Thymus (tissue), 14 donors: ENCODE measurements around the gene TUBA3D. TPM values are rescaled to one million over a fixed set of nuclear protein-coding genes. Genes with fewer than 3 reads are reported as not detected.
A peak's percentile ranks its signal among the peaks of the same experiment; 100 is the strongest.
"Not testable (repeated sequence)": the region's sequence is repeated elsewhere in the genome, so short reads cannot be mapped to it uniquely, and the experiment has no call there.

Experiments
- DNase-seq, 9 donors: peaks; one replicate each; pipeline ENCODE4 v3.0.0-alpha.2; 2013; ENCODE audit warnings: low spot score in 9 of 9, low read depth in 6 of 9, missing footprints in 1 of 9
- H3K27ac ChIP-seq, 2 donors: one replicate each; pipeline ENCODE4 v1.5.1; 2013; ENCODE audit warnings: control low read depth in 1 of 2, low read depth in 1 of 2, low read length in 1 of 2, mild to moderate bottlenecking in 1 of 2, moderate library complexity in 1 of 2
- H3K27me3 ChIP-seq, 2 donors: one replicate each; pipeline ENCODE4 v1.5.1; 2013; ENCODE audit warnings: low read length in 1 of 2; ENCODE audit not compliant: control insufficient read depth in 2 of 2, insufficient read depth in 1 of 2
- H3K36me3 ChIP-seq, 2 donors: one replicate each; pipeline ENCODE4 v1.5.1; 2013; ENCODE audit warnings: low read length in 1 of 2, mild to moderate bottlenecking in 1 of 2, moderate library complexity in 1 of 2; ENCODE audit not compliant: control insufficient read depth in 2 of 2, insufficient read depth in 2 of 2
- H3K4me1 ChIP-seq, 2 donors: one replicate each; pipeline ENCODE4 v1.5.1; 2013; ENCODE audit warnings: low read length in 2 of 2; ENCODE audit not compliant: control insufficient read depth in 2 of 2, insufficient read depth in 2 of 2
- H3K4me3 ChIP-seq, 2 donors: one replicate each; pipeline ENCODE4 v1.5.1; 2013; ENCODE audit warnings: low read length in 2 of 2, control low read depth in 1 of 2, mild to moderate bottlenecking in 1 of 2
- H3K9me3 ChIP-seq, 2 donors: one replicate each; pipeline ENCODE4 v1.5.1; 2013; ENCODE audit warnings: low read length in 1 of 2, mild to moderate bottlenecking in 1 of 2; ENCODE audit not compliant: control insufficient read depth in 2 of 2, insufficient read depth in 1 of 2
- WGBS: extraction: QIAGEN DNeasy Blood & Tissue Kit; methylation state at CpG from one replicate; pipeline ENCODE4 v1.1.7; 2013; 5-methylcytosine and 5-hydroxymethylcytosine counted together
- long read RNA-seq, 10 donors: transcript quantifications; one replicate each; lab custom pipeline, GENCODE V29; 2026
- polyA plus RNA-seq: library from polyadenylated mRNA; stranded (reverse); fragments of 200-250 nt; gene quantifications from one replicate; pipeline ENCODE4 v1.2.3, GENCODE V29; 2013
- total RNA-seq: library from RNA; stranded (reverse); fragments of 120-200 nt; gene quantifications from one replicate; pipeline ENCODE4 v1.2.4, GENCODE V29; 2013
- donor health status: healthy.

Gene TUBA3D
- total RNA-seq (0.05 TPM), polyA plus RNA-seq (4.1 TPM)
- long read RNA-seq, donor 1: 0 reads
- long read RNA-seq, donor 2, partial matches to known transcripts: 548 of 571 reads
- long read RNA-seq, donor 2, other reads (novel, unspliced or antisense): 23 of 571 reads
- long read RNA-seq, donor 3: 0 reads
- long read RNA-seq, donor 4: 0 reads
- long read RNA-seq, donor 5, partial matches to known transcripts: 356 of 374 reads
- long read RNA-seq, donor 5, other reads (novel, unspliced or antisense): 18 of 374 reads
- long read RNA-seq, donor 6, partial matches to known transcripts: 28 of 237 reads
- long read RNA-seq, donor 6, other reads (novel, unspliced or antisense): 209 of 237 reads
- long read RNA-seq, donor 7: 0 reads
- long read RNA-seq, donor 8: 0 reads
- long read RNA-seq, donor 9, partial matches to known transcripts: 49 of 135 reads
- long read RNA-seq, donor 9, other reads (novel, unspliced or antisense): 86 of 135 reads
- long read RNA-seq, donor 10: 0 reads

- DNase-seq: no peak
- 94% methylated on average over 27 of the region's 27 CpGs for WGBS
- no peaks in the 10 kb centered on the region for H3K27me3 ChIP-seq
These were observed at the start of gene TUBA3D for GRCh38 chr2:131475831-131476230. Gene TUBA3D (plus strand): TSS chr2:131476119. CDS start chr2:131476200, 81 bp downstream.

GRCh38 chr2:131426727-131427126 is 49.2 kb upstream of the TUBA3D start:
- WGBS: 68% methylated on average over 5 of the region's 5 CpGs
- no peaks in the 10 kb centered on the region for H3K36me3 ChIP-seq
- no peaks in the 10 kb centered on the region for H3K9me3 ChIP-seq
- H3K27me3 ChIP-seq: peaks cover 9 to 55% of the 10 kb centered on the region in 2 donors
- H3K27ac ChIP-seq: peak overlapping the region in 1 of 2 donors; percentile 7
- no peak for DNase-seq
- no peak overlapping the region for H3K4me3 ChIP-seq
- peaks cover 0 to 2% of the 10 kb centered on the region in 2 donors for H3K4me1 ChIP-seq

More at GRCh38 chr2:131475831-131476230, at the start of gene TUBA3D:
- Histone ChIP-seq H3K27ac (no peak within 1 kb of the TSS), H3K4me3 (no peak within 1 kb of the TSS), H3K9me3 (no peaks in the 10 kb centered on the region), H3K36me3 (peaks cover 0 to 5% of the 10 kb centered on the region in 2 donors), H3K4me1 (no peaks in the 10 kb centered on the region)

GRCh38 chr2:131431336-131431735 is 44.6 kb upstream of the TUBA3D start:
- peaks cover 3 to 27% of the 10 kb centered on the region in 2 donors for H3K27me3 ChIP-seq
- H3K36me3 ChIP-seq: no peaks in the 10 kb centered on the region
- no peak overlapping the region for H3K27ac ChIP-seq
- 60% methylated on average over 6 of the region's 6 CpGs for WGBS
- no peak for DNase-seq
- no peak overlapping the region for H3K4me3 ChIP-seq
- H3K9me3 ChIP-seq: no peaks in the 10 kb centered on the region
- H3K4me1 ChIP-seq: no peaks in the 10 kb centered on the region

GRCh38 chr2:131440742-131441468 is 35.0 kb upstream of the TUBA3D start:
- H3K27me3 ChIP-seq, H3K4me3 ChIP-seq, H3K9me3 ChIP-seq, H3K36me3 ChIP-seq, H3K27ac ChIP-seq, H3K4me1 ChIP-seq, DNase-seq: not testable (repeated sequence)
- 71% methylated on average over 7 of the region's 7 CpGs for WGBS

GRCh38 chr2:131444736-131445514 is 31.0 kb upstream of the TUBA3D start:
- not testable (repeated sequence) for H3K4me1 ChIP-seq, H3K4me3 ChIP-seq, H3K27ac ChIP-seq, H3K27me3 ChIP-seq, H3K9me3 ChIP-seq, H3K36me3 ChIP-seq, DNase-seq
- WGBS: 86% methylated on average over 85 of the region's 90 CpGs

GRCh38 chr2:131445515-131445797 is 30.5 kb upstream of the TUBA3D start:
- not testable (repeated sequence) for H3K36me3 ChIP-seq, H3K4me1 ChIP-seq, H3K4me3 ChIP-seq, H3K27ac ChIP-seq, H3K9me3 ChIP-seq, H3K27me3 ChIP-seq, DNase-seq
- WGBS: 96% methylated on average over 21 of the region's 21 CpGs

GRCh38 chr2:131445896-131446295 is 30.0 kb upstream of the TUBA3D start:
- WGBS: 93% methylated on average over 19 of the region's 19 CpGs
- H3K9me3 ChIP-seq: no peaks in the 10 kb centered on the region
- H3K27me3 ChIP-seq: no peaks in the 10 kb centered on the region
- no peak for DNase-seq
- H3K4me1 ChIP-seq: no peaks in the 10 kb centered on the region
- no peaks in the 10 kb centered on the region for H3K36me3 ChIP-seq
- no peak overlapping the region for H3K4me3 ChIP-seq
- no peak overlapping the region for H3K27ac ChIP-seq

- not testable (repeated sequence) for H3K27me3 ChIP-seq, DNase-seq
- WGBS: 93% methylated on average over 3 of the region's 9 CpGs
These were observed 27.9 kb upstream of the TUBA3D start for GRCh38 chr2:131447981-131448380.

More at GRCh38 chr2:131447981-131448380, 27.9 kb upstream of the TUBA3D start:
- H3K36me3 ChIP-seq, H3K4me3 ChIP-seq, H3K9me3 ChIP-seq, H3K4me1 ChIP-seq, H3K27ac ChIP-seq: not testable (repeated sequence)
